Endothelial cell of umbilical vein (primary cell): ENCODE measurements around the gene GPR161.

Experiments
- CTCF ChIP-seq, 2 donors: IDR thresholded peaks; 1 replicate in 1 of 2; 2 replicates in 1 of 2; pipeline ENCODE4 v1.5.1; 2011; ENCODE audit warnings: low read length in 2 of 2, mild to moderate bottlenecking in 2 of 2, moderate library complexity in 2 of 2, control low read depth in 1 of 2, inconsistent platforms in 1 of 2, low read depth in 1 of 2; ENCODE audit not compliant: insufficient read depth in 1 of 2; ENCODE audit errors: extremely low read depth in 1 of 2
- EZH2 ChIP-seq: IDR thresholded peaks from 2 replicates; pipeline ENCODE4 v1.6.1; 2012; ENCODE audit warnings: borderline replicate concordance, low read depth, mild to moderate bottlenecking, moderate library complexity, low read length, inconsistent platforms; ENCODE audit not compliant: severe bottlenecking
- FOS ChIP-seq: IDR thresholded peaks from 2 replicates; pipeline ENCODE4 v1.6.1; 2011; ENCODE audit warnings: mild to moderate bottlenecking, low read length, moderate library complexity, borderline replicate concordance; ENCODE audit not compliant: insufficient read depth
- GATA2 ChIP-seq: IDR thresholded peaks from 2 replicates; pipeline ENCODE4 v1.7.0; 2011; ENCODE audit warnings: low read depth, mild to moderate bottlenecking, moderate library complexity, mixed read lengths, low read length; ENCODE audit not compliant: insufficient read length, insufficient read depth
- MAX ChIP-seq: IDR thresholded peaks from 2 replicates; pipeline ENCODE4 v1.6.1; 2011; ENCODE audit not compliant: insufficient read depth, insufficient read length
- POLR2A ChIP-seq: IDR thresholded peaks from 2 replicates; pipeline ENCODE4 v1.6.1; 2012; ENCODE audit warnings: low read depth, mild to moderate bottlenecking, control low read depth, low read length
- POLR2AphosphoS5 ChIP-seq: IDR thresholded peaks from 2 replicates; pipeline ENCODE4 v1.6.1; 2012; ENCODE audit warnings: low read depth, mild to moderate bottlenecking, control low read depth, low read length, moderate library complexity; ENCODE audit not compliant: insufficient read depth

GRCh38 chr1:168127503-168127902 lies 9.2 kb downstream of the GPR161 start:
- TF ChIP-seq CTCF (IDR thresholded peaks at IDR 0.05; ENCODE audit: extremely low read depth in 1 of 2, insufficient read depth in 1 of 2, low read depth in 1 of 2, low read length in 2 of 2) (no peak), FOS (no peak), POLR2A (no peak), GATA2 (no peak), MAX (no peak), EZH2 (no peak), POLR2AphosphoS5 (no peak)
